ACC112 (cell line): ENCODE results near the gene MYMX.

Experiments
- H2AFZ ChIP-seq: fragments of 200-600 bp; sonication (generic); one replicate; pipeline ENCODE4 v1.6.0; 2017; ENCODE audit warnings: antibody characterized with exemption, low read length; ENCODE audit not compliant: unreplicated experiment
- H3K27ac ChIP-seq: fragments of 200-600 bp; sonication (generic); 2 replicates; pipeline ENCODE4 v1.5.1; 2014; ENCODE audit warnings: low read depth, mild to moderate bottlenecking, antibody characterized with exemption, low read length, moderate library complexity
- H3K27me3 ChIP-seq: fragments of 200-600 bp; sonication (generic); 2 replicates; pipeline ENCODE4 v1.6.1; 2014; ENCODE audit warnings: mild to moderate bottlenecking, antibody characterized with exemption, low read length, moderate library complexity, mixed read lengths; ENCODE audit not compliant: insufficient read depth
- H3K36me3 ChIP-seq: fragments of 200-600 bp; sonication (generic); 2 replicates; pipeline ENCODE4 v1.6.1; 2016; ENCODE audit warnings: mild to moderate bottlenecking, antibody characterized with exemption, low read length, moderate library complexity, mixed read lengths; ENCODE audit not compliant: insufficient read depth
- H3K4me1 ChIP-seq: fragments of 200-600 bp; sonication (generic); one replicate; pipeline ENCODE4 v1.6.1; 2016; ENCODE audit warnings: low read length, mixed read lengths; ENCODE audit not compliant: insufficient read depth, unreplicated experiment, control insufficient read depth
- H3K4me3 ChIP-seq: fragments of 200-600 bp; sonication (generic); 2 replicates; pipeline ENCODE4 v1.5.1; 2014; ENCODE audit warnings: mild to moderate bottlenecking, low read depth, low read length
- H3K79me2 ChIP-seq: fragments of 200-600 bp; sonication (generic); one replicate; pipeline ENCODE4 v1.6.0; 2016; ENCODE audit warnings: low read length; ENCODE audit not compliant: control insufficient read depth, unreplicated experiment, insufficient read depth

MYMX gene

GRCh38 chr6:44246663-44247337 is 30.1 kb downstream of the MYMX start, which contains the start of gene HSP90AB1:
TSS of gene HSP90AB1 (plus strand) at chr6:44247101. CDS start at chr6:44248630, 1,529 bp downstream.
- Histone ChIP-seq H3K27me3 (no peaks in the 10 kb centered on the region), H3K36me3 (peaks cover 42% of the 10 kb centered on the region), H3K4me3 (peak within 1 kb of the TSS; percentile 95), H2AFZ (peak within 1 kb of the TSS; percentile 20), H3K4me1 (peaks cover 36% of the 10 kb centered on the region), H3K27ac (peak within 1 kb of the TSS; percentile 75), H3K79me2 (peaks cover 49% of the 10 kb centered on the region)

- Histone ChIP-seq H3K27ac (peak overlapping the region; percentile 75), H3K4me1 (peaks cover 39% of the 10 kb centered on the region), H3K79me2 (peaks cover 50% of the 10 kb centered on the region), H3K27me3 (no peaks in the 10 kb centered on the region), H3K4me3 (peak overlapping the region; percentile 95), H3K36me3 (peaks cover 47% of the 10 kb centered on the region), H2AFZ (no peak overlapping the region)
Measured at GRCh38 chr6:44247338-44248302, 30.9 kb downstream of the MYMX start.

- peaks cover 50% of the 10 kb centered on the region for H3K79me2 ChIP-seq
- H2AFZ ChIP-seq, result no peak overlapping the region
- H3K4me1 ChIP-seq, result peaks cover 39% of the 10 kb centered on the region
- H3K27me3 ChIP-seq, result no peaks in the 10 kb centered on the region
- H3K36me3 ChIP-seq, result peaks cover 54% of the 10 kb centered on the region
- H3K27ac ChIP-seq, result peak overlapping the region; percentile 75
- H3K4me3 ChIP-seq, result peak overlapping the region; percentile 95
Measured at GRCh38 chr6:44248579-44248978, 31.9 kb downstream of the MYMX start.

GRCh38 chr6:44249082-44249748 is 32.5 kb downstream of the MYMX start:
- Histone ChIP-seq H3K36me3 (peaks cover 54% of the 10 kb centered on the region), H3K27ac (0 out of 2 replicates have a peak overlapping the region, but pooled peaks have one; percentile 75), H3K4me3 (peak overlapping the region; percentile 95), H3K27me3 (no peaks in the 10 kb centered on the region), H2AFZ (no peak overlapping the region), H3K79me2 (peaks cover 50% of the 10 kb centered on the region), H3K4me1 (peaks cover 40% of the 10 kb centered on the region)

- peak overlapping the region; percentile 39; the same call in 1 of the 2 replicates for H3K27ac ChIP-seq
- H3K79me2 ChIP-seq, result peaks cover 50% of the 10 kb centered on the region
- peaks cover 58% of the 10 kb centered on the region for H3K36me3 ChIP-seq
- H3K27me3 ChIP-seq, result no peaks in the 10 kb centered on the region
- peak overlapping the region; percentile 95; the same call in 1 of the 2 replicates for H3K4me3 ChIP-seq
- H2AFZ ChIP-seq, result no peak overlapping the region
- peaks cover 46% of the 10 kb centered on the region for H3K4me1 ChIP-seq
Measured at GRCh38 chr6:44250067-44250717, 33.5 kb downstream of the MYMX start.

GRCh38 chr6:44250718-44251123 is 34.0 kb downstream of the MYMX start:
- Histone ChIP-seq H3K4me1 (peaks cover 46% of the 10 kb centered on the region), H3K79me2 (peaks cover 51% of the 10 kb centered on the region), H3K36me3 (peaks cover 60% of the 10 kb centered on the region), H2AFZ (no peak overlapping the region), H3K27ac (peak overlapping the region; percentile 39; the same call in 1 of the 2 replicates), H3K4me3 (no peak overlapping the region), H3K27me3 (no peaks in the 10 kb centered on the region)

- Histone ChIP-seq H3K4me1 (peaks cover 49% of the 10 kb centered on the region), H3K36me3 (peaks cover 60% of the 10 kb centered on the region), H3K4me3 (no peak overlapping the region), H3K27ac (no peak overlapping the region), H2AFZ (no peak overlapping the region), H3K79me2 (peaks cover 62% of the 10 kb centered on the region), H3K27me3 (no peaks in the 10 kb centered on the region)
Measured at GRCh38 chr6:44251576-44252524, 35.1 kb downstream of the MYMX start.

- peaks cover 48% of the 10 kb centered on the region for H3K36me3 ChIP-seq
- H2AFZ ChIP-seq, result no peak overlapping the region
- no peaks in the 10 kb centered on the region for H3K27me3 ChIP-seq
- peaks cover 46% of the 10 kb centered on the region for H3K79me2 ChIP-seq
- no peak overlapping the region for H3K27ac ChIP-seq
- peaks cover 54% of the 10 kb centered on the region for H3K4me1 ChIP-seq
- H3K4me3 ChIP-seq, result no peak overlapping the region
Measured at GRCh38 chr6:44253307-44254101, 36.8 kb downstream of the MYMX start.
